Measurements from ENCODE around the gene PIK3CB. TPM values are rescaled to one million over a fixed set of nuclear protein-coding genes. Genes with fewer than 3 reads are reported as not detected.
"Not testable (repeated sequence)": the region's sequence is repeated elsewhere in the genome, so short reads cannot be mapped to it uniquely, and the experiment has no call there.

The PIK3CB gene
- total RNA-seq, 1 experiment from 2014 or later = 33.6 TPM

GRCh38 chr3:138824114-138824506 is 10.6 kb downstream of the PIK3CB start:
- DNase-seq (ENCODE audit: low read depth, low spot score) = no peak

DNA sequence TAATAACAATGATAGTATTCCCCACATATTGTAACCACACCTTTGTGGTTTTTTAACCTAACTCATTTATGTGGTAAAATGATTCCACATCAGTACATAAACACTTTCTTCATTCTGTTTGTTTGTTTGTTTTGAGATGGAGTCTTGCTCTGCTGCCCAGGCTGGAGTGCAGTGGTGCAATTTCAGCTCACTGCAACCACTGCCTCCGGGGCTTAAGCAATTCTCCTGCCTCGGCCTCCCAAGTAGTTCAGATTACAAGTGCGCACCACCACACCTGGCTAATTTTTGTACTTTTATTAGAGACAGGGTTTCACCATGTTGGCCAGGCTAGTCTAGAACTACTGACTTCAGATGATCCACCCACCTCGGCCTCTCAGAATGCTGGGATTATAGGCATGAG is 14.3 kb downstream of the PIK3CB start:
- in situ Hi-C loops (cut with HindIII; ENCODE audit: low pct_unique_long_range_greater_than_20kb, low sequenced_read_pairs); DNase-seq (ENCODE audit: low read depth, low spot score): not testable (repeated sequence)

More at GRCh38 chr3:138824114-138824506, 10.6 kb downstream of the PIK3CB start:
- in situ Hi-C loops (cut with HindIII; ENCODE audit: low pct_unique_long_range_greater_than_20kb, low sequenced_read_pairs) = no loop called here

- in situ Hi-C loops (cut with HindIII; ENCODE audit: low pct_unique_long_range_greater_than_20kb, low sequenced_read_pairs) = no loop called here
- no peak for DNase-seq (ENCODE audit: low read depth, low spot score)
Measured at GRCh38 chr3:138818185-138818860, 16.4 kb downstream of the PIK3CB start.

- in situ Hi-C loops (cut with HindIII; ENCODE audit: low pct_unique_long_range_greater_than_20kb, low sequenced_read_pairs) = no loop called here
- DNase-seq (ENCODE audit: low read depth, low spot score) = no peak
Measured at GRCh38 chr3:138817695-138818094, 17.0 kb downstream of the PIK3CB start.

DNA sequence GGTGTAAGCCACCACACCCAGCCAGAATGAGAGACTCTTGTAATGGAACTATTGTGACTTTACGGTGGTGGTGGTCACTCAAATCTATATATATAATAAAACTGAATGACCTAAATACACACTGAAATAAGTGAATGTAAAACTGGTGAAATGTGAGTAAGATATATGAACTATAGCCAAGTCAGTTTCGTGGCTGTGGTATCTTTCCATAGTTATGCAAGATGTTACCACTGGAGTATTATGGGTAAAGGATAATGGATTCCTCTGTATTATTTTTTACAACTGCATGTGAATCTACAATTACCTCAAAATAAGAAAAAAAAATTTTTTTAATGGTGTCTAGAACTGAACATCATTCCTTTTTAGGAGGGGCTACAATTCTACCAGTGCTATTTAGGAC is 21.9 kb downstream of the PIK3CB start:
- no peak for DNase-seq (ENCODE audit: low read depth, low spot score)
- in situ Hi-C loops (cut with HindIII; ENCODE audit: low pct_unique_long_range_greater_than_20kb, low sequenced_read_pairs) = no loop called here

- in situ Hi-C loops (cut with HindIII; ENCODE audit: low pct_unique_long_range_greater_than_20kb, low sequenced_read_pairs) = no loop called here
- DNase-seq (ENCODE audit: low read depth, low spot score) = no peak
Measured at GRCh38 chr3:138809500-138810256, 25.1 kb downstream of the PIK3CB start.

GRCh38 chr3:138806376-138807080 is 28.2 kb downstream of the PIK3CB start:
- in situ Hi-C loops (cut with HindIII; ENCODE audit: low pct_unique_long_range_greater_than_20kb, low sequenced_read_pairs) = no loop called here
- DNase-seq (ENCODE audit: low read depth, low spot score) = no peak

- in situ Hi-C loops (cut with HindIII; ENCODE audit: low pct_unique_long_range_greater_than_20kb, low sequenced_read_pairs) = no loop called here
- peak; percentile 63 for DNase-seq (ENCODE audit: low read depth, low spot score)
Measured at GRCh38 chr3:138803006-138803653, 31.6 kb downstream of the PIK3CB start.

- DNase-seq (ENCODE audit: low read depth, low spot score); in situ Hi-C loops (cut with HindIII; ENCODE audit: low pct_unique_long_range_greater_than_20kb, low sequenced_read_pairs): not testable (repeated sequence)
Measured at GRCh38 chr3:138802223-138802622, 32.5 kb downstream of the PIK3CB start.

DNA sequence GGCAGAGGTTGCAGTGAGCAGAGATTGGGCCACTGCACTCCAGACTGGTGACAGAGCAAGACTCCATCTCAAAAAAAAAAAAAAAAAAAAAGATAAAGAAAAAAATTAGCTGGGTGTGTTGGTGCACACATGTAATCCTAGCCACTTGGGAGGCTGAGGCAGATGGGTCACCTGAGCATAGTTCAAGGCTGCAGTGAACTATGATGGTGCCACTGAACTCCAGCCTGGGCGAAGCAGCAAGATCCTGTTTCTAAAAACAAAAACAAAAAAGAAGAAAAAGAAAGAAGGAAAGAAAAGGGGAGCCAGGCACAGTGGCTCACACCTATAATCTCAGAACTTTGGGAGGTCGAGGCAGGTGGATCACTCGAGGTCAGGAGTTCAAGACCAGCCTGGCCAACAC is 32.9 kb downstream of the PIK3CB start:
- in situ Hi-C loops (cut with HindIII; ENCODE audit: low pct_unique_long_range_greater_than_20kb, low sequenced_read_pairs) = no loop called here
- no peak for DNase-seq (ENCODE audit: low read depth, low spot score)

DNA sequence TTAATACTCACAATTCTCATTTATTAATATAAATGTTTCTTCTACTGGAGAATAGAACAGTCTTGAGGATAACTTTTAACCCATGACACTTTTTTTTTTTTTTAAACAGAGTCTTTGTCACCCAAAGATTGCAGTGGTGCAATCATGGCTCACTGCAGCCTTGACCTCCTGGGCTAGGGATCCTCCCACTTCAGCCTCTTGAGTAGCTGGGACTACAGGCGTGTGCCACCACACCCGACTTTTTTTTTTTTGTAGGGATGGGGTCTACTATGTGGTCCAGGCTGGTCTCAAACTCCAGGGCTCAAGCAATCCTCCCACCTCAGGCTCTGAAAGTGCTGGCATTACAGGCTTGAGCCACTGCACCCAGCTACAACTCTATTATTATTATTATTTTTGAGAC is 34.5 kb downstream of the PIK3CB start:
- in situ Hi-C loops (cut with HindIII; ENCODE audit: low pct_unique_long_range_greater_than_20kb, low sequenced_read_pairs) = no loop called here
- no peak for DNase-seq (ENCODE audit: low read depth, low spot score)

DNA sequence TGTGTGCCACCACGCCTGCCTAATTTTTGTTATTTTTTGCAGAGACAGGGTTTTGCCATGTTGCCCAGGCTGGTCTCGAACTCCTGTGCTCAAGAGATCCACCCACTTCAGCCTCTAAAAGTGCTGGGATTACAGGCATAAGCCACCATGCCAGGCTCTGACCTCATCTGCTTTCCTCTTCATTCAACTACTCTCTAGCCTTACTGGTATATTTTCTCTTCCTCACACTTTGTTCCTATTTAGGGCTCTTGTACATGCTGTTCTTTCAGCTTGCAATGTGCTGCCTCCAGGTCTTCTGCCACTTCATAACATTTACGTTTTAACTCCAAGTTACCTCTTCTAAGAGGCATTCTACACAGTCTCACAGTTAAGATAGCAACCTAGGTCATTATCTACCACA is 34.9 kb downstream of the PIK3CB start:
- DNase-seq (ENCODE audit: low read depth, low spot score) = no peak
- in situ Hi-C loops (cut with HindIII; ENCODE audit: low pct_unique_long_range_greater_than_20kb, low sequenced_read_pairs) = no loop called here

GRCh38 chr3:138797508-138798038 is 37.2 kb downstream of the PIK3CB start:
- in situ Hi-C loops (cut with HindIII; ENCODE audit: low pct_unique_long_range_greater_than_20kb, low sequenced_read_pairs) = no loop called here
- no peak for DNase-seq (ENCODE audit: low read depth, low spot score)

- DNase-seq (ENCODE audit: low read depth, low spot score) = peak; percentile 46
- in situ Hi-C loops (cut with HindIII; ENCODE audit: low pct_unique_long_range_greater_than_20kb, low sequenced_read_pairs) = no loop called here
Measured at GRCh38 chr3:138796761-138797160, 38.0 kb downstream of the PIK3CB start.

GRCh38 chr3:138786788-138787271 is 47.9 kb downstream of the PIK3CB start:
- peak; percentile 99 for DNase-seq (ENCODE audit: low read depth, low spot score)
- in situ Hi-C loops (cut with HindIII; ENCODE audit: low pct_unique_long_range_greater_than_20kb, low sequenced_read_pairs) = no loop called here

DNA sequence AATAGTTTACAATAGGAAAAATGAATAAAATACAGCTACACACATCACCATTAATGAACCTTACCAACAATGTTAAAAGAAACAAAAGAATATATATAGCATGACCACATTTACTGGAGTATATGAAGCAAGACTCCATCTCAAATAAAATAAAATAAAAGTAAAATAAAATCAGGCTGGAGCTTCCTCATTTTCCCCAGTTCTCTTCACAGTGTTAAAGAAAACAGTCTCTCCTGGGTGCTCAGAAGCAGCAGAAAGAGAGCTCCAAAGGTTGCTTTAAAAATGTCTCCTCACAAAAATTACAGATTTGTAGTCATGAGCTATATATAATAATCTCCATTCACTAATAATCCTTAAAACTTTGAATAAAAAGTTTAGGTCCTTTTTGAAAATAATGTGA is 48.8 kb downstream of the PIK3CB start:
- no peak for DNase-seq (ENCODE audit: low read depth, low spot score)
- in situ Hi-C loops (cut with HindIII; ENCODE audit: low pct_unique_long_range_greater_than_20kb, low sequenced_read_pairs) = no loop called here

GRCh38 chr3:138785362-138785857 is 49.3 kb downstream of the PIK3CB start:
- in situ Hi-C loops (cut with HindIII; ENCODE audit: low pct_unique_long_range_greater_than_20kb, low sequenced_read_pairs) = not testable (repeated sequence)
- DNase-seq (ENCODE audit: low read depth, low spot score) = peak; percentile 50

All from SK-MEL-5 (cell line).